ENCODE data around the gene MRPL19. TPM values are rescaled to one million over a fixed set of nuclear protein-coding genes. Genes with fewer than 3 reads are reported as not detected.

Gene MRPL19
- total and polyA plus RNA-seq, 10 of the 15 experiments (the other 5 are each of a cell fraction or from before 2014, with no cell fraction given) = 13.1 to 99.0 (median 56.6) TPM

DNA sequence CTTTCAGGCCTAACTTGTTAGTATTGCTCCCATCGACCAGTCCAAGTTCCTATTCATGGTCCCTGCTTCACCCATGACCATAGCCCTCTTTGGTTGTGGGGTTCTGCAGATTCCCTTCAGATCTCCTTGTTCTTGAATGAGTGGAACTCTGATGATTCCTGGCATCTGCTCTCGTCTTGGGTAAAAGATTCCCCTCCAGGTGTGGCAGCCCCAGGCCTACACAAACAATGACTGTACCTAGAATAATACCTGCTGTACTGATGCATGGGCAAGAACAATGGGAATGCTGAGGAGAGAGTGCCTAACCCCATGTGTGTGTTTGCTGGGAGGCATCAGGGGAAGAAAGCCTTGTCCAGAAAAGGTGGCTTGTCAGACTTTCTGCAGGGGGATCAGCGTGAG, 39.2 kb upstream of the MRPL19 start (continued):
- TF ChIP-seq, protein P1, sequence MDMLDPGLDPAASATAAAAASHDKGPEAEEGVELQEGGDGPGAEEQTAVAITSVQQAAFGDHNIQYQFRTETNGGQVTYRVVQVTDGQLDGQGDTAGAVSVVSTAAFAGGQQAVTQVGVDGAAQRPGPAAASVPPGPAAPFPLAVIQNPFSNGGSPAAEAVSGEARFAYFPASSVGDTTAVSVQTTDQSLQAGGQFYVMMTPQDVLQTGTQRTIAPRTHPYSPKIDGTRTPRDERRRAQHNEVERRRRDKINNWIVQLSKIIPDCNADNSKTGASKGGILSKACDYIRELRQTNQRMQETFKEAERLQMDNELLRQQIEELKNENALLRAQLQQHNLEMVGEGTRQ (IDR thresholded peaks at IDR 0.05; ENCODE audit: borderline replicate concordance, low read depth, low read length) = no peak
- TF ChIP-seq NFXL1 (IDR thresholded peaks at IDR 0.05; ENCODE audit: borderline replicate concordance) (no peak), EZH2 (IDR thresholded peaks at IDR 0.05; ENCODE audit: borderline replicate concordance, control insufficient read depth, low read depth, low read length) (no peak), PAX5 (IDR thresholded peaks at IDR 0.05; ENCODE audit: borderline replicate concordance, low read depth, low read length) (no peak), CHD4 (IDR thresholded peaks at IDR 0.05) (no peak)
- TF ChIP-seq, protein P2, sequence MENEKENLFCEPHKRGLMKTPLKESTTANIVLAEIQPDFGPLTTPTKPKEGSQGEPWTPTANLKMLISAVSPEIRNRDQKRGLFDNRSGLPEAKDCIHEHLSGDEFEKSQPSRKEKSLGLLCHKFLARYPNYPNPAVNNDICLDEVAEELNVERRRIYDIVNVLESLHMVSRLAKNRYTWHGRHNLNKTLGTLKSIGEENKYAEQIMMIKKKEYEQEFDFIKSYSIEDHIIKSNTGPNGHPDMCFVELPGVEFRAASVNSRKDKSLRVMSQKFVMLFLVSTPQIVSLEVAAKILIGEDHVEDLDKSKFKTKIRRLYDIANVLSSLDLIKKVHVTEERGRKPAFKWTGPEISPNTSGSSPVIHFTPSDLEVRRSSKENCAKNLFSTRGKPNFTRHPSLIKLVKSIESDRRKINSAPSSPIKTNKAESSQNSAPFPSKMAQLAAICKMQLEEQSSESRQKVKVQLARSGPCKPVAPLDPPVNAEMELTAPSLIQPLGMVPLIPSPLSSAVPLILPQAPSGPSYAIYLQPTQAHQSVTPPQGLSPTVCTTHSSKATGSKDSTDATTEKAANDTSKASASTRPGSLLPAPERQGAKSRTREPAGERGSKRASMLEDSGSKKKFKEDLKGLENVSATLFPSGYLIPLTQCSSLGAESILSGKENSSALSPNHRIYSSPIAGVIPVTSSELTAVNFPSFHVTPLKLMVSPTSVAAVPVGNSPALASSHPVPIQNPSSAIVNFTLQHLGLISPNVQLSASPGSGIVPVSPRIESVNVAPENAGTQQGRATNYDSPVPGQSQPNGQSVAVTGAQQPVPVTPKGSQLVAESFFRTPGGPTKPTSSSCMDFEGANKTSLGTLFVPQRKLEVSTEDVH (IDR thresholded peaks at IDR 0.05; ENCODE audit: low read depth, partially characterized antibody) = no peak
- TF ChIP-seq, protein P3, sequence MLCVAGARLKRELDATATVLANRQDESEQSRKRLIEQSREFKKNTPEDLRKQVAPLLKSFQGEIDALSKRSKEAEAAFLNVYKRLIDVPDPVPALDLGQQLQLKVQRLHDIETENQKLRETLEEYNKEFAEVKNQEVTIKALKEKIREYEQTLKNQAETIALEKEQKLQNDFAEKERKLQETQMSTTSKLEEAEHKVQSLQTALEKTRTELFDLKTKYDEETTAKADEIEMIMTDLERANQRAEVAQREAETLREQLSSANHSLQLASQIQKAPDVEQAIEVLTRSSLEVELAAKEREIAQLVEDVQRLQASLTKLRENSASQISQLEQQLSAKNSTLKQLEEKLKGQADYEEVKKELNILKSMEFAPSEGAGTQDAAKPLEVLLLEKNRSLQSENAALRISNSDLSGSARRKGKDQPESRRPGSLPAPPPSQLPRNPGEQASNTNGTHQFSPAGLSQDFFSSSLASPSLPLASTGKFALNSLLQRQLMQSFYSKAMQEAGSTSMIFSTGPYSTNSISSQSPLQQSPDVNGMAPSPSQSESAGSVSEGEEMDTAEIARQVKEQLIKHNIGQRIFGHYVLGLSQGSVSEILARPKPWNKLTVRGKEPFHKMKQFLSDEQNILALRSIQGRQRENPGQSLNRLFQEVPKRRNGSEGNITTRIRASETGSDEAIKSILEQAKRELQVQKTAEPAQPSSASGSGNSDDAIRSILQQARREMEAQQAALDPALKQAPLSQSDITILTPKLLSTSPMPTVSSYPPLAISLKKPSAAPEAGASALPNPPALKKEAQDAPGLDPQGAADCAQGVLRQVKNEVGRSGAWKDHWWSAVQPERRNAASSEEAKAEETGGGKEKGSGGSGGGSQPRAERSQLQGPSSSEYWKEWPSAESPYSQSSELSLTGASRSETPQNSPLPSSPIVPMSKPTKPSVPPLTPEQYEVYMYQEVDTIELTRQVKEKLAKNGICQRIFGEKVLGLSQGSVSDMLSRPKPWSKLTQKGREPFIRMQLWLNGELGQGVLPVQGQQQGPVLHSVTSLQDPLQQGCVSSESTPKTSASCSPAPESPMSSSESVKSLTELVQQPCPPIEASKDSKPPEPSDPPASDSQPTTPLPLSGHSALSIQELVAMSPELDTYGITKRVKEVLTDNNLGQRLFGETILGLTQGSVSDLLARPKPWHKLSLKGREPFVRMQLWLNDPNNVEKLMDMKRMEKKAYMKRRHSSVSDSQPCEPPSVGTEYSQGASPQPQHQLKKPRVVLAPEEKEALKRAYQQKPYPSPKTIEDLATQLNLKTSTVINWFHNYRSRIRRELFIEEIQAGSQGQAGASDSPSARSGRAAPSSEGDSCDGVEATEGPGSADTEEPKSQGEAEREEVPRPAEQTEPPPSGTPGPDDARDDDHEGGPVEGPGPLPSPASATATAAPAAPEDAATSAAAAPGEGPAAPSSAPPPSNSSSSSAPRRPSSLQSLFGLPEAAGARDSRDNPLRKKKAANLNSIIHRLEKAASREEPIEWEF (IDR thresholded peaks at IDR 0.05; ENCODE audit: insufficient replicate concordance, low read depth, low read length) = no peak
